Kidney glomerular epithelial cell (primary cell): ENCODE results near the gene ZNF697.
A peak's percentile ranks its signal among the peaks of the same experiment; 100 is the strongest.

ENCODE experiments used
- DNase-seq: peaks from one replicate; lab custom pipeline; 2025; lab: John Stamatoyannopoulos, UW

The ZNF697 gene

DNA sequence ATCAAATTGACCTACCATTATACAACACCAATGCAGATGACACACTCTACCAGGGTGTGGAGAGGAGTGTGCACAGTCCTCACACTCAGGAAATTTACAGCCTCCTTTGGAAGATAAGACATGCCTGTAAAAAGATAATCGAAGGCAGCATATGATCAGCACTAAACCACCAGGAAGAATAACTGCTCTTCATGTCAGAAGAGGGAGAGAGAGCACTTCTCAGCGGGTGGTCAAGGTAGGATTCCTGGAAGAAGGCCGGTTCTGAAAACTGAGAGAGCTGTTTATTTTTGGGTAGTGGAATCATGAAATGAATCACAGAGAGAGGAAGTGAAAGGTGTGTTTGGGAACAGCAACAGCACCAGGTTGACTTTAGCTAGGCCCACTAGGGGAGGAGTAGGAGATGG lies 14.0 kb upstream of the ZNF697 start:
- no peak for DNase-seq

GRCh38 chr1:119660253-119661083 lies 12.4 kb upstream of the ZNF697 start:
- no peak for DNase-seq

DNA sequence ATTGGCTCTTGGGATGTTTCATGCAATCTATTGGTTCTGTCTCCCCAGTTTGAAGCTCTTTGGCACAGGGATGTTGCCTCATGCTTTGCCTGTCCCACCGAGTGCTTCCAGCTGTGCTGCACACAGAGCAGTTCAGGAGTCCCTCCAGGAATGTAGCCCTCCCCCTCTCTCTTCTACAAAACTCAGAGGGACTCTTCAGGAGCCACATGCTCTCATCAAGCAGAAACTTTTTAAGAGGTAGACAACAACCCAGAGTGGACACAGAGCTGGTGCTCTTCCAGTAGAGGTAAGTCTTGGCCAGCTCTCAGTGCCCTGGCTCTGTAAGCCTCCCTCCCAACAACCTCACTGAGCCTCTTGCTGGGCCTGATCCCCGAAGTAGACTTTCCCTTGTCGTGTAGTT lies 11.6 kb upstream of the ZNF697 start:
- no peak for DNase-seq

- no peak for DNase-seq
Measured at GRCh38 chr1:119656410-119656955, 8.4 kb upstream of the ZNF697 start.

GRCh38 chr1:119655154-119655553 lies 7.1 kb upstream of the ZNF697 start:
- no peak for DNase-seq

GRCh38 chr1:119653839-119654170 lies 5.7 kb upstream of the ZNF697 start:
- DNase-seq = no peak

GRCh38 chr1:119653135-119653838 lies 5.2 kb upstream of the ZNF697 start:
- no peak for DNase-seq

DNA sequence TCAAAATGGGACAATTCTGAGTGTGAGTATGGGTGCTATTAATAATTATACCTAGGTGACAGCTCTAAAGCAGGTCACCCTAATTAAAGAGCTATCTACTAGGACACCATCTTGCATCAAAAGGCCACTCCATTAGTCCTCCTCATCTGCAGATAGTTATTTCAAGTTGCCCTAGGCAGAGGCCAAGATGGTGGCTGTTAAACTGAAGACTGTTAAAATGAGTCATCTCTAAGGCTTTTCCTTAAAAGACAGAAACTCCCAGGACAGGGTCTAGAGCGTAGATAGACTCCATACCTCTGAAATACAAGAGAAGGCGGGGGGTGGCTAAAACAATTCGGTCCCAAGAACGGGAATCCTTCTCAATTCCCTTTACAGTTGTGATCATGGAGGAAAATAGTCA lies 4.5 kb upstream of the ZNF697 start:
- DNase-seq = no peak

- DNase-seq = no peak
Measured at GRCh38 chr1:119651641-119652040, 3.6 kb upstream of the ZNF697 start.

DNA sequence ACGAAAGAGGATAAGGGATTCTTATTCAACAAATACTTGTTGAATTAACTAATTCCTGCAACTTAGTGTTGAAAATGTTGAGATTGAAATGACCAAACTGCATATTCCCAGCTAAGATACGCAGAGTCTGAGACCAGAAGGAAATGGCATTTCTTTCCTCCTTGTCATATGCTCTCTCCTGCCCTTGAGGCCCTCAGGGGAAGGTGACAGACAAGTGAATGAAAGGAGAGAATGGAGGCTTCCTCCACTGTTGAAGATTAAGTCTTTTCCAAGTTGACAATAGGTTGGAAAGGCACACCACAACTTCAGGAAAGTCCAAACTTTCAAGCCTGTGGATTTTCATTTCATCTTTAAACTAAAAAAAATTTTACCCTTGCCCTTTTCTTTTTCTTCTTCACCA lies 3.1 kb upstream of the ZNF697 start:
- DNase-seq = no peak

DNA sequence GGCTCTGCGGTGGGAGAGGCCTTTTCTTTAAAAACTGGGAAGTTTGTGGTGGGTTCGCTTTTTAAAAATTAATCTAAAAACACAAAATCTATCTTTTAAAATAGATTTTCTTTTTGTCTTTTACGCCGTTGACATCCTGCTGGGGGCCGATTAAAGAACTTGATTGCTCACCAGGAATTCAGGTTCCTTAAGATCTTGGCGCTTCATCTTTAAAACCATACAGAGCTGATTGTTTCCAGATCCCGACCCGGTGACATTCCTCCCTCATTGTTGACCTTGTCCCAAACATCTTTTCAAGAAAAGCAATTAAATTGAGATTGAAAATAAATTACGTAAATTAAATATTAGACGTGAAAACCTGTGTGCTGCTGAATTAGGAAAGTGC lies 546 bp upstream of the ZNF697 start:
- no peak for DNase-seq

- DNase-seq = peak; percentile 34
Measured at GRCh38 chr1:119647228-119647733, 785 bp downstream of the ZNF697 start.

GRCh38 chr1:119646521-119647227 lies 1.4 kb downstream of the ZNF697 start:
- DNase-seq = peak; percentile 37

- DNase-seq = no peak
Measured at GRCh38 chr1:119639109-119639508, 9.0 kb downstream of the ZNF697 start.

DNA sequence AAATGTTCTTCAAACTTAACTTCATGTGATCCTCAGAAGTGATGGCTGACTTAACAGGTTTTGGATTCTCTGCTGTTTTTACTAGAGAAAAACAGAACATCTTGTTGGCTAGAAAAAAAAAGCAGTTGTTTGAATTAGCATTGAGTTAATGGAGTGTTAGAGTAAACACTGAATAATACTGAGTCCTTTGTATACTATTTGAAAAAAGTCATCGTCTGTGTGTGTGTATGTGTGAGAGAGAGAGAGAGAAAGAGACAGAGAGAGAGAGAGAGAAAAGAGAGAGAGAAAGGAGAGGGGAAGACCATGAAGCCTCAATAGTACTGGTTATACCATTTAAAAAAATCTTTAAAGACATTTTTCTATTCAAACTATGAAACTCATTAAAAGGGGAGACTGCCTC lies 10.4 kb downstream of the ZNF697 start:
- DNase-seq = no peak

DNA sequence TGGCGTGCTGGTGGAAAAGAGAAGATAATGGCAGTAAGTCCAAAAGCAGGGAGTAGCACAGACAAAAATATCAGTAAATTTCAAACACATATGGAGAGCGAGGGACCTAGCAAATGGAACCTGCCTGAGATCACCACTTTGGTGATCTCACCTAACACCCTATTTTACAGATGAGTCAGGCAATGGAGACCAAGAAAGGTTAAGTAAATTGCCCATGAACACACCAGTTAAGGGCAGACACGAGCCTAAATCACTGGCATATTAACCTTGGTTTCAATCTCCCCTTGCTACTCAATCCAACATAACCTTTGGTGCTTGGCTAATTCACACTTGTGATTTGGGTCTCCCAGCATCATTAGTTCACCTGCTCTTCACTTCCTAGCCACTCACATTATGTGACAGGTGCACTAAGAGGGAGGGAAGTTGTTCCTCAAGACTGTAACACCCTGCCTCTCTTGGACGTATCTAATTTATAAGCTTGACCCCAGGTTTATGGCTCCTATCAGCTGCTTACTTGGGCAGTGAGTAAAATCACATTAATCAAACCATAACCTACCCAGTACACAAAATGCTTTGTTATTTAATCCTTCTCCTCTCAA lies 11.5 kb downstream of the ZNF697 start:
- DNase-seq = no peak

GRCh38 chr1:119635811-119636390 lies 12.2 kb downstream of the ZNF697 start:
- no peak for DNase-seq

DNA sequence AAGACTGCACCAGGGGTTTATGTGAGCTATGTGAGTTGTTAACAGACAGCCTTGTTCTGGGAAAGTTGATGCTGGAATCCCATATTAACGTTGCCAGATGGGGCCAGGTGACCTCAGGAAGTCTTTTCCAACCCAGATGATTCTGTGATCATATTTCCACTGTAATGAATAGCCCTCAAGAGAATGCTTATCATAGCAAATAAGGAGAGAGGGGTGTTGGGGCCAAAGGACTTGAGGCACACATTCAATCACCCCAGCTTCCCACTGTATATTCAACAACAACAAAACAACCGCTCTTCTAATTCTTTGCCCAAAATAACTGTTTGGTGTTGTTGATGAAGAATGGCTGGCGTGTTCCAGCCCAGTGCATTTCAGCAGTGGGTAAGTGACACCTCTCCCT lies 14.1 kb downstream of the ZNF697 start:
- no peak for DNase-seq

- no peak for DNase-seq
Measured at GRCh38 chr1:119633575-119633974, 14.5 kb downstream of the ZNF697 start.

DNA sequence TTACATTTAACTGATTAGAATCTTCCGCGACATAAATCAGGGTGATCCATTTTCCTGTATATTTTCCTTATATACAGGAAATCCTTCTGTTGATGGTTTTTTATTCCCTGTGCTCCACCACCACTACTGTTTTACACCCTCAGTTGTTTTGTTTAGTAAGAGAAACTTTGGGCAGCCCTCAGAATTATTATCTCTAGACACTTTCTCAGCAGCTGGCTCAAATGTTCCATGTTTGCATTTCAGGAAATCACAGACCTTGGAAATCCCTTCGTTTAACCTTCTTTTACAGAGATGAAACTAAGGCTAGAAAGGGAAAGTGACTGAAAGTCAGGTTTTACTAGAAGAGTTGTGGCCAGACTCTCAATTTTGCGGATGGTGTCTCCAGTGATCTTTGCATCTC lies 15.2 kb downstream of the ZNF697 start:
- no peak for DNase-seq

GRCh38 chr1:119632103-119632490 lies 16.0 kb downstream of the ZNF697 start:
- DNase-seq = no peak
